Thyroid gland (tissue), 4 donors: Measurements from ENCODE around the gene ACBD6.

ENCODE experiments used
- POLR2A ChIP-seq, 2 donors: fragments of 450-650 bp; IDR thresholded peaks; one replicate each; pipeline ENCODE4 v1.6.1; 2017; ENCODE audit warnings: antibody characterized with exemption in 2 of 2, mild to moderate bottlenecking in 2 of 2, moderate library complexity in 1 of 2
- TF ChIP-seq, protein P1 (sequence below), 6 experiments: fragments of 200-600 bp in 3 of 6; fragments of 450-650 bp in 3 of 6; sonication (generic) in 3 of 6; IDR thresholded peaks; one replicate each; pipeline ENCODE4 v1.5.1; 2016 to 2019; ENCODE audit warnings: antibody characterized with exemption in 6 of 6, mild to moderate bottlenecking in 2 of 6, inconsistent platforms in 1 of 6, moderate library complexity in 1 of 6

DNA sequence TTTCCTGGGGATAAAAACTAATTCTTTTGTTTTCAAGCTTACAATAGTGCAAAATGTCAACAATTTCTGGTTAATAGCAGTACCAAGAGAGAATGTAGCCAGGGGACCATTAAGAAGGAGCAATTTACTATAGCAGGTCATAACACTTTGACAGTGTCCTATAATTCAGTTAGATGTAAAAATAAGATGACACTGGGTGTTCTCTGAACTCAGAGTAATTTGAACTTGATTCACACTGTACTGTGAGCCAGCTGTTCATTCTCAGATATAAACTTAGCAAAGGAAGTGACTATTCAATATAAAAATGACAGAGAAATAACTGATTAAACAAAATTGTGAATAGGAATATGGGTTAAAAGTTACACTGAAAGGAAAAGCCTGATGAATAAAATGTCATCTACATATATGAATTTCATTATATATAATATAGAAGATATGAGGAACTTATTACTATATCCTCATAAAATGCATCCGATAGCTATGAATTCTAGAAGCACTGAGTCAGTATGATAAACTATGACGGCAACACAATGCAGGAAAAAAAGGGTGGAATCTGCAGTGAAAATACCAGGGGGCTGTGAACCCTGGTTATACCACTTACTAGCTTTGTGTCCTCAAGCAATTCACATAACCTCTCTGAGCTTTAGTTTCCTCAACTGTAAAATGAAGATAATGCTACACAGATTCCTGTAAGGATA is 135.9 kb downstream of the ACBD6 start:
- TF ChIP-seq, protein P1, sequence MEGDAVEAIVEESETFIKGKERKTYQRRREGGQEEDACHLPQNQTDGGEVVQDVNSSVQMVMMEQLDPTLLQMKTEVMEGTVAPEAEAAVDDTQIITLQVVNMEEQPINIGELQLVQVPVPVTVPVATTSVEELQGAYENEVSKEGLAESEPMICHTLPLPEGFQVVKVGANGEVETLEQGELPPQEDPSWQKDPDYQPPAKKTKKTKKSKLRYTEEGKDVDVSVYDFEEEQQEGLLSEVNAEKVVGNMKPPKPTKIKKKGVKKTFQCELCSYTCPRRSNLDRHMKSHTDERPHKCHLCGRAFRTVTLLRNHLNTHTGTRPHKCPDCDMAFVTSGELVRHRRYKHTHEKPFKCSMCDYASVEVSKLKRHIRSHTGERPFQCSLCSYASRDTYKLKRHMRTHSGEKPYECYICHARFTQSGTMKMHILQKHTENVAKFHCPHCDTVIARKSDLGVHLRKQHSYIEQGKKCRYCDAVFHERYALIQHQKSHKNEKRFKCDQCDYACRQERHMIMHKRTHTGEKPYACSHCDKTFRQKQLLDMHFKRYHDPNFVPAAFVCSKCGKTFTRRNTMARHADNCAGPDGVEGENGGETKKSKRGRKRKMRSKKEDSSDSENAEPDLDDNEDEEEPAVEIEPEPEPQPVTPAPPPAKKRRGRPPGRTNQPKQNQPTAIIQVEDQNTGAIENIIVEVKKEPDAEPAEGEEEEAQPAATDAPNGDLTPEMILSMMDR (IDR thresholded peaks at IDR 0.05) = no peak
- TF ChIP-seq POLR2A (IDR thresholded peaks at IDR 0.05) = no peak
